ENCODE data around the gene SLC12A7. TPM values are rescaled to one million over a fixed set of nuclear protein-coding genes. Genes with fewer than 3 reads are reported as not detected.

The SLC12A7 gene
- total RNA-seq, 1 experiment from 2014 or later: 30.8 TPM

DNA sequence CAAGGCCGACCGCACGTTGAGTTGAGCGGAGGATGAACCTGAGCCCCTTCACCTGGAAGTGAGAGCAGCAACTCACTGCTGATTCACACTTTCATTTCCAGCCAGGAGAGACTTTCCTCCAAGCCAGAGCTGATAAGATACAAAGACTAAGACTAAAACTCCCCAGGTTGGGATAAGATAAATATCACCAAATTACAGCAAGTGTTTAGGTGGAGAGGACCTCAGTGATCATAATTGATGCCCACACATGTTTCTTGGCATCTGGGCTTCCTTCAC, 109.7 kb downstream of the SLC12A7 start:
- no CpG with 5 or more reads among the region's 4 CpGs for WGBS (ENCODE audit: extremely low coverage, insufficient read length, low lambda C conversion rate)

More for the DNA sequence above, 109.7 kb downstream of the SLC12A7 start:
- H3K56ac ChIP-seq (ENCODE audit: insufficient read length, low read depth, low read length): no peak overlapping the region
- no peak overlapping the region for H4K91ac ChIP-seq (ENCODE audit: insufficient read length, low read depth, low read length)
- no peak overlapping the region for H2BK15ac ChIP-seq (ENCODE audit: low read depth, low read length)
- no peak overlapping the region for H3K18ac ChIP-seq (ENCODE audit: insufficient read length, low read depth, low read length)
- H4K20me1 ChIP-seq (ENCODE audit: control insufficient read depth, insufficient read depth, insufficient read length): peaks cover under 1% of the 10 kb centered on the region
- H3K36me3 Mint-ChIP-seq (ENCODE audit: insufficient read depth in 1 of 3, low read depth in 3 of 3): no peaks in the 10 kb centered on the region; a peak in 1 of 7 replicates
- H3K4me1 ChIP-seq (ENCODE audit: insufficient read depth, low read length): no peaks in the 10 kb centered on the region
- no peak for DNase-seq
- H3K79me1 ChIP-seq (ENCODE audit: insufficient read depth, low read depth, low read length, poor library complexity, severe bottlenecking): no peaks in the 10 kb centered on the region
- no peaks in the 10 kb centered on the region for H3K79me2 ChIP-seq (ENCODE audit: insufficient read depth, low read length)
- H3K23me2 ChIP-seq (ENCODE audit: insufficient read length, low read depth, low read length, poor library complexity, severe bottlenecking): peaks cover 10% of the 10 kb centered on the region
- H3K4me2 ChIP-seq (ENCODE audit: insufficient read depth, insufficient read length, low read length): no peak overlapping the region
- H2BK12ac ChIP-seq (ENCODE audit: insufficient read length, low read depth, low read length): no peak overlapping the region
- no peak overlapping the region for H2BK5ac ChIP-seq (ENCODE audit: insufficient read length, low read length)
- H3K27ac Mint-ChIP-seq: no peak overlapping the region
- H3K14ac ChIP-seq (ENCODE audit: insufficient read depth, low read length): no peak overlapping the region
- no peak overlapping the region for H3K4ac ChIP-seq (ENCODE audit: low read depth, low read length)
- peaks cover 15% of the 10 kb centered on the region; the same call in 1 of the 2 replicates for H3K27me3 ChIP-seq (ENCODE audit: insufficient read depth, low read length)
- H2AK5ac ChIP-seq (ENCODE audit: insufficient read length, low read length): no peak overlapping the region
- TF ChIP-seq, protein P1, sequence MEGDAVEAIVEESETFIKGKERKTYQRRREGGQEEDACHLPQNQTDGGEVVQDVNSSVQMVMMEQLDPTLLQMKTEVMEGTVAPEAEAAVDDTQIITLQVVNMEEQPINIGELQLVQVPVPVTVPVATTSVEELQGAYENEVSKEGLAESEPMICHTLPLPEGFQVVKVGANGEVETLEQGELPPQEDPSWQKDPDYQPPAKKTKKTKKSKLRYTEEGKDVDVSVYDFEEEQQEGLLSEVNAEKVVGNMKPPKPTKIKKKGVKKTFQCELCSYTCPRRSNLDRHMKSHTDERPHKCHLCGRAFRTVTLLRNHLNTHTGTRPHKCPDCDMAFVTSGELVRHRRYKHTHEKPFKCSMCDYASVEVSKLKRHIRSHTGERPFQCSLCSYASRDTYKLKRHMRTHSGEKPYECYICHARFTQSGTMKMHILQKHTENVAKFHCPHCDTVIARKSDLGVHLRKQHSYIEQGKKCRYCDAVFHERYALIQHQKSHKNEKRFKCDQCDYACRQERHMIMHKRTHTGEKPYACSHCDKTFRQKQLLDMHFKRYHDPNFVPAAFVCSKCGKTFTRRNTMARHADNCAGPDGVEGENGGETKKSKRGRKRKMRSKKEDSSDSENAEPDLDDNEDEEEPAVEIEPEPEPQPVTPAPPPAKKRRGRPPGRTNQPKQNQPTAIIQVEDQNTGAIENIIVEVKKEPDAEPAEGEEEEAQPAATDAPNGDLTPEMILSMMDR (conservative IDR thresholded peaks at IDR 0.05): no peak
- no peak overlapping the region for H3T11ph ChIP-seq (ENCODE audit: low read length)
- H4K5ac ChIP-seq (ENCODE audit: insufficient read length, low read depth, low read length): no peak overlapping the region
- no peak overlapping the region for H2BK20ac ChIP-seq (ENCODE audit: low read depth, low read length, poor library complexity, severe bottlenecking)
- no peak overlapping the region for H2BK120ac ChIP-seq (ENCODE audit: low read depth, low read length, poor library complexity, severe bottlenecking)
- peaks cover 58% of the 10 kb centered on the region for H3K27me3 Mint-ChIP-seq (ENCODE audit: low read depth)
- H3K9me3 Mint-ChIP-seq: no peaks in the 10 kb centered on the region
- no peak overlapping the region for H2AFZ ChIP-seq (ENCODE audit: low read length)
- H3K23ac ChIP-seq (ENCODE audit: insufficient read length, low read depth, low read length): no peak overlapping the region
- no peak overlapping the region for H3K27ac ChIP-seq (ENCODE audit: insufficient read length, low read depth, low read length)
- H3K4me3 Mint-ChIP-seq: no peak overlapping the region
- peaks cover 6 to 8% of the 10 kb centered on the region in 2 experiments for H3K4me1 Mint-ChIP-seq
- no peak overlapping the region for H4K8ac ChIP-seq (replicated peaks; ENCODE audit: insufficient read length, low read depth, low read length)
- H3K9ac ChIP-seq (ENCODE audit: extremely low read depth, insufficient read length, low read length): no peak overlapping the region
- no peaks in the 10 kb centered on the region for H3K9me3 ChIP-seq (ENCODE audit: control insufficient read depth, low read depth, low read length)

Data from H9 (cell line).